Breast epithelium (tissue), 3 donors: ENCODE data around the gene PRXL2A.

Experiments
- POLR2A ChIP-seq: fragments of 450-650 bp; IDR thresholded peaks from one replicate; pipeline ENCODE4 v1.6.1; 2016; ENCODE audit warnings: antibody characterized with exemption, mild to moderate bottlenecking, moderate library complexity
- POLR2AphosphoS5 ChIP-seq, 3 donors: sonication (generic); formaldehyde crosslinking; IDR thresholded peaks; one replicate each; pipeline ENCODE4 v1.6.1; 2017; ENCODE audit warnings: antibody characterized with exemption in 3 of 3
- TF ChIP-seq, protein P1 (sequence below), 3 donors: fragments of 450-650 bp; IDR thresholded peaks; one replicate each; pipeline ENCODE4 v1.5.1; 2016 to 2017; ENCODE audit warnings: antibody characterized with exemption in 3 of 3, mild to moderate bottlenecking in 3 of 3, moderate library complexity in 3 of 3

DNA sequence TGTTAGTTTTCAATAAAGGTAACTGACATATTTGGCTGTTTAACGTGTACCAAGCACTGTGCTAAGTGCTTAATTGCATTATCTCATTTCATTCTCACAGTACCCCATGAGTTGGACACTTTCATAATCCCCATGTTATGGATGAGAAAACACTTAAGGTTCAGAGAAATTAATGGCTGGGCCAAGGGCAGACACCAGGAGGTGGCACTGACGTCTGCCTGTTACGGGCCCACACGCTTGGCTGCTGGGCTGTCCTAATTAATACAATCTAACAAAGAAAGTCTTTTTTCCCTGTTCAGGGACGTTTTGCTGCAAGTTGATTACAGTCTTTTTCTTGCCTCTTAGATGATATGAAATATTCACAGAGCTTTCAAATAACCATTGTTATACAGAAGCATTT is 35.7 kb upstream of the PRXL2A start:
- TF ChIP-seq, protein P1, sequence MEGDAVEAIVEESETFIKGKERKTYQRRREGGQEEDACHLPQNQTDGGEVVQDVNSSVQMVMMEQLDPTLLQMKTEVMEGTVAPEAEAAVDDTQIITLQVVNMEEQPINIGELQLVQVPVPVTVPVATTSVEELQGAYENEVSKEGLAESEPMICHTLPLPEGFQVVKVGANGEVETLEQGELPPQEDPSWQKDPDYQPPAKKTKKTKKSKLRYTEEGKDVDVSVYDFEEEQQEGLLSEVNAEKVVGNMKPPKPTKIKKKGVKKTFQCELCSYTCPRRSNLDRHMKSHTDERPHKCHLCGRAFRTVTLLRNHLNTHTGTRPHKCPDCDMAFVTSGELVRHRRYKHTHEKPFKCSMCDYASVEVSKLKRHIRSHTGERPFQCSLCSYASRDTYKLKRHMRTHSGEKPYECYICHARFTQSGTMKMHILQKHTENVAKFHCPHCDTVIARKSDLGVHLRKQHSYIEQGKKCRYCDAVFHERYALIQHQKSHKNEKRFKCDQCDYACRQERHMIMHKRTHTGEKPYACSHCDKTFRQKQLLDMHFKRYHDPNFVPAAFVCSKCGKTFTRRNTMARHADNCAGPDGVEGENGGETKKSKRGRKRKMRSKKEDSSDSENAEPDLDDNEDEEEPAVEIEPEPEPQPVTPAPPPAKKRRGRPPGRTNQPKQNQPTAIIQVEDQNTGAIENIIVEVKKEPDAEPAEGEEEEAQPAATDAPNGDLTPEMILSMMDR (IDR thresholded peaks at IDR 0.05) = no peak
- TF ChIP-seq POLR2AphosphoS5 (IDR thresholded peaks at IDR 0.05) = no peak
- TF ChIP-seq POLR2A = no peak
